Activated naive CD8-positive, alpha-beta T cell treated with anti-CD3 and anti-CD28 coated beads, Interleukin-2, amount 50 U/mL, for 24 hours (primary cell): ENCODE measurements around the gene ANKRD27.
"Not testable (repeated sequence)": the region's sequence is repeated elsewhere in the genome, so short reads cannot be mapped to it uniquely, and the experiment has no call there.

Experiments used
- ATAC-seq: fragments of 150-1000 bp; cut with Tn5 transposase; one replicate; pipeline ENCODE4 v1.10.0; 2021
- DNase-seq: peaks from one replicate; pipeline ENCODE4 v3.0.0; 2021
- H3K27ac Mint-ChIP-seq: one replicate; pipeline ENCODE4 v1.8.0; 2021; ENCODE audit warnings: mild to moderate bottlenecking, mixed read lengths
- H3K27me3 Mint-ChIP-seq: one replicate; pipeline ENCODE4 v1.8.0; 2021; ENCODE audit warnings: mixed read lengths
- H3K36me3 Mint-ChIP-seq: one replicate; pipeline ENCODE4 v1.8.0; 2021; ENCODE audit warnings: low read depth, mixed read lengths
- H3K4me1 Mint-ChIP-seq: one replicate; pipeline ENCODE4 v1.8.0; 2021; ENCODE audit warnings: mixed read lengths
- H3K4me3 Mint-ChIP-seq: one replicate; pipeline ENCODE4 v1.8.0; 2021; ENCODE audit warnings: mild to moderate bottlenecking, moderate library complexity, mixed read lengths
- H3K9me3 Mint-ChIP-seq: one replicate; pipeline ENCODE4 v1.8.0; 2021; ENCODE audit warnings: mixed read lengths

Gene ANKRD27

DNA sequence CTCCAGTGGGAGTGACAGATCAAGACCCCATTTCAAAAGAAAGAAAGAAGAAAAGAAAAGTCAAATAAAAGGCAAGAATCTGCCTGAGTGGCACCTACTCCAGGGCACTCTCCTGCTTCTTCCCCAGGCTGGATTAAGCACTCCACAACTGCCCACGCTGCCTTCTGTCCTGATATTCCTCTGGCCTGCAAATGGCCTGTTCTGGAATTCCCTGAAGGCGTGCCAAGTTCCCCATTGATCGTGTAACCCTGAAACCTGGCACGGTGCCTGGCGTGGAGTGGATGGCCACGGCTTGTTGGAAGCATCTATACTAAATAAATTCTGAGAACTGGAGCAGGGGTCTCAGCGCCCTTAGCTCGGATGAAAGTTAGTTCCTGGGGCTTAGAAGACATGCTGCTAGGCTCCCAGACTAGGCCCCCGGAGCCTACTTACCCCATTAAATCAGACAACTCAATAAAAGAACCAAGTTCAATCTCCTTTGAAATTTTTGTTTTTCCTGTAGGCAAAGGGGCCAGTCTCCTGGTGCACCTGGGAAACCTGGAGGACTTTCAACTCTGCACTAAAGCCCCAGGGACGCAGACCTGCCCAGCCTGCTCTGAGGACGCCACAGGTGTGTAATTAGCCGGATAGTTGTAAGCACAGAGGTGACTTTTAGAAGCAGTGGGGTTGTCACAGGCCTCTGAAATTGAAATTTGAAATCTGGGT is 21.9 kb downstream of the ANKRD27 start:
- Mint-ChIP-seq H3K4me3 (no peak overlapping the region), H3K27me3 (no peaks in the 10 kb centered on the region), H3K27ac (no peak overlapping the region), H3K4me1 (no peaks in the 10 kb centered on the region), H3K9me3 (no peaks in the 10 kb centered on the region), H3K36me3 (peaks cover 10% of the 10 kb centered on the region)
- ATAC-seq: no peak
- DNase-seq: no peak

DNA sequence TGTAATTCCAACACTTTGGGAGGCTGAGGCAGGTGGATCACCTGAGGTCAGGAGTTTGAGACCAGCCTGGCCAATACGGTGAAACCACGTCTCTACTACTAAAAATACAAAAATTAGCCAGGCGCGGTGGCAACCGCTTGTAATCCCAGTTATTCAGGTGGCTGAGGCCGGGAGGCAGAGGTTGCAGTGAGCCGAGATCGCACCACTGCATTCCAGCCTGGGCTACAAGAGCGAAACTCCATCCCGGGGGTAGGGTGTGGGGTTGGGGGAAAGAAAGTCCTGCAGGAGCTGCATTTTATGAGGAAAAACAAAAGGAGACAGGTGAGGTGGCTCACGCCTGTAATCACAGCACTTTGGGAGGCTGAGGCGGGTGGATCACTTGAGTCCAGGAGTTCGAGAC is 22.6 kb downstream of the ANKRD27 start:
- H3K27me3 Mint-ChIP-seq, H3K4me3 Mint-ChIP-seq, ATAC-seq, H3K4me1 Mint-ChIP-seq, H3K9me3 Mint-ChIP-seq, H3K27ac Mint-ChIP-seq, DNase-seq: not testable (repeated sequence)
- H3K36me3 Mint-ChIP-seq: peaks cover 16% of the 10 kb centered on the region

DNA sequence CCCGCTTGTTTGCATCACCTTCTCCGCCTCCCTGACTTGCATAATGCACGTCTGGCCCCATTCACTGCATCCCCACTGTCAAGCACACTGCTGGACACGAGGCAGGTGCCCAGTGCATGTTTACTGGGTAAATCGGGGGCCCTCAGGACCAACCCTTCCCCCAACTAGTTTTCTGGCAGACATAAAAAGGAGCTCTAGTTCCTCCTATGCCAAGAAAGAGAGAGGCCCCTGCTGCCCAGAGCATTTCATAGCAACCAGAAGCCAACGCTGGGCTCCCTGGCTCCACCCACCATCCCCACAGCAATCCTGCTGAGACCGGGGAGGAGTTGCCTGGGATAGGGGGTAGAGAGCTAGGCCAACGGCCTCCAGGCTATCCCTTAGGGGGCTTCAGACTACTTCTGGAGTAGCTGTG is 23.2 kb downstream of the ANKRD27 start:
- H3K4me1 Mint-ChIP-seq: peaks cover 8% of the 10 kb centered on the region
- H3K27ac Mint-ChIP-seq: no peak overlapping the region

DNA sequence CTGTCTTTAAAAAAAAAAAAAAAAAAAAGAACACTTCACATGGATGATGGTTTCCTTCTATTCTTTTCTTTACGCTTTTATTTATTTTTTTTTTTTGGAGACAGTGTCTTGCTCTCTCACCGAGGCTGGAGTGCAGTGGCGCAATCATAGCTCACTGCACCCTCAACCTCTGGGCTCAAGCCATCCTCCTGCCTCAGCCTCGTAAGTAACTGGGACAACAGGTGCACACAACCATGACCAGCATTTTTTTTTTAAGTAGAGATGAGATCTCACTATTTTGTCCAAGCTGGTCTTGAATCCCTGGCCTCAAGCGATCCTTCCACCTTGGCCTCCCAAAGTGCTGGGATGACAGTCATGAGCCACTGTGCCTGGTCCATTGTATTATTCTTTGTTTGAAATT is 24.3 kb downstream of the ANKRD27 start:
- ATAC-seq (no peak), DNase-seq (no peak)
- Mint-ChIP-seq H3K4me1 (peaks cover 17% of the 10 kb centered on the region), H3K36me3 (peaks cover 22% of the 10 kb centered on the region), H3K9me3 (no peaks in the 10 kb centered on the region), H3K4me3 (no peak overlapping the region), H3K27me3 (no peaks in the 10 kb centered on the region), H3K27ac (no peak overlapping the region)

More for the DNA sequence above, 23.2 kb downstream of the ANKRD27 start:
- Mint-ChIP-seq H3K9me3 (no peaks in the 10 kb centered on the region), H3K27me3 (no peaks in the 10 kb centered on the region), H3K36me3 (peaks cover 20% of the 10 kb centered on the region), H3K4me3 (no peak overlapping the region)
- no peak for DNase-seq
- ATAC-seq: no peak

DNA sequence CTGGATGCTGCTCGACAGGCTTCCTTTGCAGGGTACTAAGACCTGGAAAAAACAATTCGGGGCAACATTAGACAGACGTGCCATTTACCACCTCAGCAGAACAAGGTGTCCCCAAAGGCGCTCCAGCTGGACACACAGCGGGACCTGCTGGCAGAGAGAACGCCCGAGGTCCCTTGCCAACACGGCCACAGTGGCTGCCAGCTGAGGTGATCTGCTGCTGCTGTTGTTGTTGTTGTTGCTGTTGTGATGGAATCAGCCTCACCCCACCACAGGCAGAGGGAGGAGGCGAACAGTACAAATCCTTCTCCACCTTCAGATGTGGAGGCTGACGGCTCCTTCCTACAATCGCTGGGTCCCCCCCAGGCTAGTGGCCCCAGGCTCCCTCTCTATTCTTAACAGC is 25.2 kb downstream of the ANKRD27 start:
- ATAC-seq: no peak
- no peaks in the 10 kb centered on the region for H3K9me3 Mint-ChIP-seq
- H3K36me3 Mint-ChIP-seq: peaks cover 22% of the 10 kb centered on the region
- H3K27me3 Mint-ChIP-seq: no peaks in the 10 kb centered on the region
- H3K27ac Mint-ChIP-seq: no peak overlapping the region
- DNase-seq: no peak
- no peak overlapping the region for H3K4me3 Mint-ChIP-seq
- H3K4me1 Mint-ChIP-seq: peaks cover 17% of the 10 kb centered on the region

DNA sequence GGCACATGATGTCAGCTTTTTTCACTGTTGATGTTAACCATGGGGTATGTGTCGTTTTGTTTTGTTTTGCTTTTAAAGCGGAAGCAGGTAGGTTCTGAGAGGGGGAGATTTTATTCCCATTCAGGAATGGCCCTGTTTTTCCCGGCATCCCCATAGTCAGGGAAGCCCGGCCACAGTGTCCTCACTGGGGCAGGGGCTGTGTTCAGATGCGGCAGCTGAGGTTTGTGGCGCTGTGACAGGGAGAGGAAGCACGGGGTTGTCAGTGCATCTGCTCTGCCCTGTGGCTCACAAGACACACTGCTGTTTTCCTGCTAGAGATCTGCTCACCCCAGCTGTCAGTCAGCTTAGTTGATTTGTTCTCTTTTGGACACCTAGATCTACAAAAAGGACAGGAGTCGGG is 27.6 kb downstream of the ANKRD27 start:
- Mint-ChIP-seq H3K36me3 (peaks cover 39% of the 10 kb centered on the region), H3K27ac (no peak overlapping the region), H3K27me3 (no peaks in the 10 kb centered on the region), H3K4me3 (no peak overlapping the region), H3K4me1 (peaks cover 37% of the 10 kb centered on the region), H3K9me3 (no peaks in the 10 kb centered on the region)
- no peak for DNase-seq
- no peak for ATAC-seq

DNA sequence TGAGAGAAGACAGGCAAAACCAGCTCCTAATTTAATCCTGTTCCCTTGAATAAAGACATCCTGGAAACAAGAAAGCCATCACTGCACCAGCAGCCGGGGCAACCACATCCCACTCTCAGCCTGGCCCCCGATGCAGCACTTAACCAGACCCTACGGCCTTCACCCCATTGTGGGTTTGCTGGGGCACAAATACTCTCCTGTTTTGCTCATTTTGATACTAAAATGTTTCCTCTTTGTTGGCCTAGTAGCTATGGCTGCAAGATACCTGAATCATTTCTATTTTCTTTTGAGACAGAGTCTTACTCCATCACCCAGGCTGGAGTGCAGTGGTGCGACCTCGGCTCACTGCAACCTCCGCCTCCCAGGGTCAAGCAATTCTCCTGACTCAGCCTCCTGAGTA is 28.4 kb downstream of the ANKRD27 start:
- ATAC-seq (peak; percentile 34), DNase-seq (peak; percentile 23)
- Mint-ChIP-seq H3K27me3 (no peaks in the 10 kb centered on the region), H3K4me1 (peaks cover 43% of the 10 kb centered on the region), H3K36me3 (peaks cover 45% of the 10 kb centered on the region), H3K4me3 (no peak overlapping the region), H3K27ac (no peak overlapping the region), H3K9me3 (no peaks in the 10 kb centered on the region)

DNA sequence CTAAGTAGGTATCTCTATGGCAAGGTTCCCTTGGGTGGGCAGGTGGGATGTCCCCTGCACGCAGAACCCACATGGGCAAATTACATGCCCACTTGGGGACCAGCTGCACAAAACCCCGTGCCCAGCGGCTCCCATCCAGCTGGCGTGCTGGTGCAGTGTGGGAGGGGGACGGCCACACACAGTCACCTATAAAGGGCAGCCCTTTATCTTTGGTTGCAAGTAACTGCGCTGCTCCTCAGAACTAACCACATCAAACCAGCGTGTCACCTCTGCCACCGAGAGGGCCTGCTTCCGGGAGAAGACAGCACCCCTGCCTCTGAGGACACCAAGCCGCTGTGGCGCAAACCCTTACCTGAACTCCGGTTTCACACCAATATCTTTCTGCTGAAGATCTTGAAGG is 32.2 kb downstream of the ANKRD27 start:
- Mint-ChIP-seq H3K27me3 (no peaks in the 10 kb centered on the region), H3K27ac (no peak overlapping the region)
- peak; percentile 64 for DNase-seq

DNA sequence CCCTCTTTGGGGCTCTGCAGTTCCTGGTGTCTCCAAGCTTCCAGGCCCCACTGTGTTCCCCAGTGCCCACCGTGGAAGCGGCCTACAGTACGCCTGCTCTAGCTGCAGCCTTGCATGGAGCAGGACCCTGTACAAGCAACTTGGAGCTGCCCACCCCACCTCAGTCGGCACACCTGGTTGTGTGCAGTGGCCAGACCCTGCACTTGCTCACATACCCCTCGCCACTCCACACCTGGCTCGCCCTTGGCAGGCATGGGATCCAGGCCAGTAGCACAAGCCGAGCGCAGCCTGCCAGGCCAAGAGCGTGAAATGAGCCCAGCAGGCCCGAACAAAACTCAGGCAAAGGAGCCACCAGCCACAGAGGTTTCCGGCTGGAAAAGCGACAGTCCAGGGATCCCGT is 36.4 kb downstream of the ANKRD27 start:
- H3K27ac Mint-ChIP-seq: no peak overlapping the region
- peaks cover 18% of the 10 kb centered on the region for H3K4me1 Mint-ChIP-seq
- H3K36me3 Mint-ChIP-seq: peaks cover 41% of the 10 kb centered on the region
- H3K4me3 Mint-ChIP-seq: no peak overlapping the region
- no peak for ATAC-seq
- no peaks in the 10 kb centered on the region for H3K27me3 Mint-ChIP-seq
- no peaks in the 10 kb centered on the region for H3K9me3 Mint-ChIP-seq
- DNase-seq: no peak

More for the DNA sequence above, 32.2 kb downstream of the ANKRD27 start:
- Mint-ChIP-seq H3K4me1 (peaks cover 43% of the 10 kb centered on the region), H3K4me3 (no peak overlapping the region), H3K9me3 (no peaks in the 10 kb centered on the region), H3K36me3 (peaks cover 52% of the 10 kb centered on the region)
- peak; percentile 98 for ATAC-seq

DNA sequence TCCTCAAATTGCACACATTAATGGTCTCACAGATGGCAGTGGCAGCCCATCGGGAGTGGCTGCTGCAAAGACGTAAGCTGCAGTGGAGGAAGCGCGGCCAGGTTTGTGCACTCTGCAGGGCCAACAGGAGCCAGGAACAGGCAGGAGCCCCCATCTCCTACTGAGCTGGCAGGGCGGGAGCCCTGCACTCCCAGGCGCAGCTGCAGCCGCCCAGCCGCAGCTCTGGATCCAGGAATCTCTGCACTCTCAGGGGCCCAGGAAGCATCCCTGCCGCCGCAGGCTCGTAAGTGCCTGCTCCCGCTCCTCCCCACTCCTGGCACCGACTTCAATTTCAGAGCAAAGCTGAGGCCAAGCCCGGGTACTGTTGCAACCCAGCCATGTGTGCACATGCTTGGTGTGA is 37.5 kb downstream of the ANKRD27 start:
- Mint-ChIP-seq H3K36me3 (peaks cover 31% of the 10 kb centered on the region), H3K9me3 (no peaks in the 10 kb centered on the region), H3K4me3 (no peak overlapping the region), H3K4me1 (peaks cover 7% of the 10 kb centered on the region), H3K27me3 (no peaks in the 10 kb centered on the region), H3K27ac (no peak overlapping the region)
- ATAC-seq (no peak), DNase-seq (no peak)

DNA sequence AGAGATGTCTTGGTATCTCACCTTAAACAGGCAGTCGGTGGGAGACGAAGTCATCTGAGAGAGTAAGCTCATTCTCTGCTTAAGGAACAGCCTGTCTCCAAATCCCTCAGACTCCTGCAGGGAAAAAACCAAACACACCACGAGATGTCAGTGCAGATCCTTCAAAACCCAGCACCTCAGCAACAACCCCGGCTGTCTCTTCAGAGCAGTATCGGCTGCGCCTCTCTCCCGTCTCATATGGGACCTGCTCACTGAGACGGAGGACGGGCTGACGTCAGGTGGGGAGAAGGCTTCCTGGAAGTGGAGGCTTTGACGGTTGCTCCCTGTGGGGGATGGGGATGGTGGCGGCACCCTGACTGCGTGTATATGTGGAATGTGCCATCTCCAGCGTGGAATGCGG is 43.6 kb downstream of the ANKRD27 start:
- H3K36me3 Mint-ChIP-seq: peaks cover 6% of the 10 kb centered on the region
- H3K27me3 Mint-ChIP-seq: no peaks in the 10 kb centered on the region
- no peak overlapping the region for H3K27ac Mint-ChIP-seq
- DNase-seq (no peak), ATAC-seq (no peak)
- H3K4me3 Mint-ChIP-seq: no peak overlapping the region
- H3K9me3 Mint-ChIP-seq: no peaks in the 10 kb centered on the region
- no peaks in the 10 kb centered on the region for H3K4me1 Mint-ChIP-seq

DNA sequence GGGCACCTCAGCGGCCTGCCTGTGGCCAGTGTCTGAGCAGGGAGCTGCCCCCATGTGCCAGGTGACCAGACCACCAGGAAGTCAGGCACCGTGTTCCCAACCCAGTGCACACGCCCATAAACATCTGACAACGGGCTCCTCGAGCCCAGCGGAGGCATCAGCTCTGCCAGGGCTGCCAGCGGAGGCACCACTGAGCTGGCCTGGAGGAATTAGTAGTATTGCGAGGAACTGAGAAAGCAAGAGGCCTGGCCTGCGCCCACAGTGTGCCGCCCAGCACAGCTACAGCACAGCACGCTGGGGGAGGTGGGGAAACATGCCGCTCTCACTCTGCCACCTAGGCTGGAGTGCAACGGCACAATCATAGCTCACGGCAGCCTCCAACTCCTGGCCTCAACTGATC is 44.6 kb downstream of the ANKRD27 start:
- no peak overlapping the region for H3K27ac Mint-ChIP-seq
- DNase-seq: no peak
- peaks cover 2% of the 10 kb centered on the region for H3K36me3 Mint-ChIP-seq
- ATAC-seq: no peak
- H3K27me3 Mint-ChIP-seq: no peaks in the 10 kb centered on the region
- H3K4me1 Mint-ChIP-seq: no peaks in the 10 kb centered on the region
- H3K9me3 Mint-ChIP-seq: no peaks in the 10 kb centered on the region
- no peak overlapping the region for H3K4me3 Mint-ChIP-seq

DNA sequence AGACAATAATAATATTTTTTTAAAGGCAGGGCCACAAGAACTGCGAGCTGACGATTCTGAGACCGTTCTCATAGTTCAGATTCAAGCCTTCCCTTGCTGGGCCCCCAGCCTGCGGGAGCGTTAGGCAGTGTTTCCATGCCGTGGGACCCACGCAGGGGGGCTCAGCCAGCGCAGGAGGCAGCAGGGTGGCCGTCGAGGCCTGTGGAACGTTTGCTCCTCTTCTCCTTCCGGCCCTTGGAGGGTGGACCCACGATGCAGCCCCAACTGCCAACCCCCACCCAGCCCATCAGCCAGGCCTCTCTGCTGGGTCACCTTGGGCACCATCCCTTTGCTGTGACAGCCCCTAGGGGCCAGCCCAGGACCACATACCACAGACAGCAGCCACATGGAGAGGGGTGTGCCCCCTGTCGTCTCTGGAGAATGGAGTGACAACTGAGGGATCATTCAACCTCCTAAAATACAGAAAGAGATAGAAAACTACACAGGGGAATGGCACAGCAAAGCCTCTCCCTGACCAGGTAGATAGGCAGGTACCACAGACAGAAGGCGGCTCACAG is 47.2 kb downstream of the ANKRD27 start:
- no peaks in the 10 kb centered on the region for H3K9me3 Mint-ChIP-seq
- H3K4me1 Mint-ChIP-seq: no peaks in the 10 kb centered on the region
- H3K27ac Mint-ChIP-seq: no peak overlapping the region
- ATAC-seq: no peak
- peaks cover 7% of the 10 kb centered on the region for H3K36me3 Mint-ChIP-seq
- H3K27me3 Mint-ChIP-seq: no peaks in the 10 kb centered on the region
- no peak overlapping the region for H3K4me3 Mint-ChIP-seq
- DNase-seq: no peak

DNA sequence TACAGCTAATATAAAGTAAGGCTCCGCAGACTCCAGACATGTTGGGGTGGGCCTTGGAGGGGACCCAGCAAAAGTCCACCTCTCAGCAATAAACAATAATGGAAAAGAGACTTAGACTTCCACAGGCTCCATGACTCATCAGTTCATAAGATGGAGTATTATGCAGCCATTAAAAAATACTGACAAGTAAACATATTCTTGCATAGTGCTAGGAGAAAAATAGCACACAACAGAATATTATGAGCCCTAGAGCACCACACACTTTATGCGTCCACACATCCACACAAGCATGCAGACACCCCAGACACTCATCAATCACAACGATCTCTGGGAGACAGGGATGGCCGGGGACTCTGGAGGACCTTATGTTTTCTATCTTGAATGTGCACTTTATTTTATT is 48.0 kb downstream of the ANKRD27 start:
- ATAC-seq: no peak
- H3K4me1 Mint-ChIP-seq: no peaks in the 10 kb centered on the region
- no peak overlapping the region for H3K27ac Mint-ChIP-seq
- DNase-seq: no peak
- H3K27me3 Mint-ChIP-seq: no peaks in the 10 kb centered on the region
- H3K4me3 Mint-ChIP-seq: no peak overlapping the region
- peaks cover 10% of the 10 kb centered on the region for H3K36me3 Mint-ChIP-seq
- no peaks in the 10 kb centered on the region for H3K9me3 Mint-ChIP-seq

DNA sequence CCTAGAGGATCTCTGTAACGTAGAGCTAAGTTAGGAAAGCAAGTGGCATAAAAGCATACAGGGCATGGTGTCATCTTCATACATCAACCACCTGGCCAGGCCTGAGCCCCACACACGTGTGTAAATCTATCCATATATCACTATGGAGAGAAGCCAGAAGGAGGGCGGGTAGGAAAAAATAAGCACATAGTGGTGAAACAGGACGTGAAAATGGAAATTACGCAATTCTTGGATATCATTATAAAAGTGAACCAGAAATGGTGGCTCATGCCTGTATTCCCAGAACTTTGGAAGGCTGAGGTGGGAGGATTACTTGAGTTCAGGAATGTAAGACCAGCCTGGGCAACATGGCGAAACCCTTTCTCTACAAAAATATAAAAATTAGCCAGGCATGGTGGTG is 50.6 kb downstream of the ANKRD27 start:
- Mint-ChIP-seq H3K4me3 (no peak overlapping the region), H3K4me1 (no peaks in the 10 kb centered on the region), H3K36me3 (peaks cover 14% of the 10 kb centered on the region), H3K27me3 (no peaks in the 10 kb centered on the region), H3K27ac (no peak overlapping the region), H3K9me3 (no peaks in the 10 kb centered on the region)
- ATAC-seq: no peak
- DNase-seq: no peak

DNA sequence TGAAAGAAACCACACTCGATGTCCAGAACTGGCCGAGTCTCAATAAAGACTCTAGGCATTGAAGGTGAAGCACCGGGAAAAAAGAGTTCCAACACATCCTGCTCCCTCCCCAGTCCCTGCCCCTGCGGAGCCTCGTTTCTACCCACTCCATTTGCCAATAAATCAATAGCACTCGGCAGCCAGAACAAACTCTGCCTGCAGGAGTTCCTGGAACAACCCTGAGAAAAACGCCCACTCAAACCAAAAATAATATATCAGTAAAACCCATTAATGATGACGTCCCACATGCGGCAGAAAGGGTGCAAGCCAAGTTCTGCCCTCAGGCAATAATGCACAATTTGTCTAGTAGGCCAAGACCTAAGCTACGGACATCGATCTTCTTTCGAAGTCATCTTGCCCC is 53.0 kb downstream of the ANKRD27 start:
- ATAC-seq (no peak), DNase-seq (no peak)
- Mint-ChIP-seq H3K36me3 (peaks cover 23% of the 10 kb centered on the region), H3K9me3 (no peaks in the 10 kb centered on the region), H3K4me3 (no peak overlapping the region), H3K4me1 (no peaks in the 10 kb centered on the region), H3K27me3 (no peaks in the 10 kb centered on the region), H3K27ac (no peak overlapping the region)
